Neuronal stem cell (in vitro differentiated cells): ENCODE data around the gene STPG3.
A peak's percentile ranks its signal among the peaks of the same experiment; 100 is the strongest.

Experiments
- DNase-seq: peaks from one replicate; pipeline ENCODE4 v3.0.0-alpha.2; 2013; ENCODE audit warnings: low spot score
- H2AFZ ChIP-seq: one replicate; pipeline ENCODE4 v1.6.1; 2013; ENCODE audit warnings: mild to moderate bottlenecking, low read length, inconsistent platforms
- H2AK5ac ChIP-seq: 2 replicates; pipeline ENCODE4 v1.6.1; 2013; ENCODE audit warnings: low read depth, mild to moderate bottlenecking, inconsistent platforms, low read length, moderate library complexity, mixed read lengths
- H2BK120ac ChIP-seq: 2 replicates; pipeline ENCODE4 v1.6.1; 2013; ENCODE audit warnings: low read depth, mild to moderate bottlenecking, inconsistent platforms, low read length, moderate library complexity, mixed read lengths
- H2BK12ac ChIP-seq: one replicate; pipeline ENCODE4 v1.6.1; 2013; ENCODE audit warnings: low read length, inconsistent platforms
- H2BK15ac ChIP-seq: 2 replicates; pipeline ENCODE4 v1.6.1; 2013; ENCODE audit warnings: mild to moderate bottlenecking, low read length, inconsistent platforms, mixed read lengths
- H2BK5ac ChIP-seq: one replicate; pipeline ENCODE4 v1.6.1; 2013; ENCODE audit warnings: inconsistent platforms, mild to moderate bottlenecking, low read length, moderate library complexity
- H3K14ac ChIP-seq: one replicate; pipeline ENCODE4 v1.6.1; 2013; ENCODE audit warnings: low read length, inconsistent platforms
- H3K18ac ChIP-seq: 2 replicates; pipeline ENCODE4 v1.6.1; 2013; ENCODE audit warnings: low read length, inconsistent platforms
- H3K23ac ChIP-seq: 2 replicates; pipeline ENCODE4 v1.6.1; 2013; ENCODE audit warnings: low read depth, mild to moderate bottlenecking, mixed read lengths, low read length, inconsistent platforms; ENCODE audit not compliant: poor library complexity
- H3K27ac ChIP-seq: replicated peaks from 3 replicates; pipeline ENCODE4 v1.5.1; 2013; ENCODE audit warnings: low read length, inconsistent platforms
- H3K27me3 ChIP-seq, 3 experiments: 2 replicates each; pipeline ENCODE4 v1.6.1; 2013; ENCODE audit warnings: low read length in 3 of 3, mild to moderate bottlenecking in 2 of 3, inconsistent platforms in 1 of 3, low read depth in 1 of 3, mixed read lengths in 1 of 3, moderate library complexity in 1 of 3; ENCODE audit not compliant: control insufficient read depth in 3 of 3, insufficient read depth in 3 of 3
- H3K36me3 ChIP-seq, 2 donors: replicated peaks in 1 of 2; 2 replicates each; pipeline ENCODE4 v1.6.1; 2013; ENCODE audit warnings: low read length in 2 of 2; ENCODE audit not compliant: control insufficient read depth in 2 of 2, insufficient read depth in 2 of 2
- H3K4ac ChIP-seq: 2 replicates; pipeline ENCODE4 v1.6.1; 2013; ENCODE audit warnings: inconsistent platforms, mild to moderate bottlenecking, low read length, moderate library complexity
- H3K4me1 ChIP-seq, 2 donors: 1 replicate in 1 of 2; 2 replicates in 1 of 2; pipeline ENCODE4 v1.6.1; 2013; ENCODE audit warnings: low read length in 2 of 2, low read depth in 1 of 2; ENCODE audit not compliant: control insufficient read depth in 2 of 2, insufficient read depth in 1 of 2
- H3K4me2 ChIP-seq: one replicate; pipeline ENCODE4 v1.6.1; 2013; ENCODE audit warnings: mild to moderate bottlenecking, low read length, inconsistent platforms; ENCODE audit not compliant: insufficient read depth, poor library complexity, severe bottlenecking
- H3K4me3 ChIP-seq, 2 donors: 2 replicates each; pipeline ENCODE4 v1.5.1; 2013; ENCODE audit warnings: low read length in 2 of 2, mild to moderate bottlenecking in 2 of 2, inconsistent platforms in 1 of 2, moderate library complexity in 1 of 2
- H3K79me1 ChIP-seq: one replicate; pipeline ENCODE4 v1.6.1; 2013; ENCODE audit warnings: low read depth, mild to moderate bottlenecking, inconsistent platforms, low read length, moderate library complexity
- H3K9ac ChIP-seq: one replicate; pipeline ENCODE4 v1.6.1; 2013; ENCODE audit warnings: mild to moderate bottlenecking, low read depth, low read length, inconsistent platforms; ENCODE audit not compliant: poor library complexity
- H3K9me3 ChIP-seq, 2 donors: replicated peaks in 1 of 2; 2 replicates each; pipeline versions ENCODE3 to v1.6.1; 2013; ENCODE audit warnings: low read length in 2 of 2, mild to moderate bottlenecking in 2 of 2, inconsistent platforms in 1 of 2, low read depth in 1 of 2, mixed read lengths in 1 of 2, moderate library complexity in 1 of 2; ENCODE audit not compliant: control insufficient read depth in 2 of 2, insufficient read depth in 1 of 2
- H4K8ac ChIP-seq: one replicate; pipeline ENCODE4 v1.6.1; 2013; ENCODE audit warnings: low read depth, mild to moderate bottlenecking, inconsistent platforms, low read length, moderate library complexity
- H4K91ac ChIP-seq: one replicate; pipeline ENCODE4 v1.6.1; 2013; ENCODE audit warnings: low read length, low read depth, mild to moderate bottlenecking, inconsistent platforms; ENCODE audit not compliant: poor library complexity
- WGBS, 2 donors: extraction: QIAGEN DNeasy Blood & Tissue Kit; methylation state at CpG; one replicate each; pipeline ENCODE4 v1.1.7; 2013; ENCODE audit warnings: missing lambda C conversion rate in 2 of 2, mixed read lengths in 1 of 2; ENCODE audit not compliant: insufficient read length in 2 of 2, insufficient replicate concordance in 1 of 2; ENCODE audit errors: extremely low coverage in 2 of 2; 5-methylcytosine and 5-hydroxymethylcytosine counted together

STPG3 gene

GRCh38 chr9:137217276-137218211, 33.5 kb upstream of the STPG3 start:
- Histone ChIP-seq H3K4me2 (no peak overlapping the region), H3K4me3 (peak overlapping the region in 1 of 2 donors; percentile 40), H3K79me1 (peaks cover 18% of the 10 kb centered on the region), H3K36me3 (peaks cover 17 to 36% of the 10 kb centered on the region in 2 donors), H3K27ac (no peak overlapping the region), H2BK120ac (no peak overlapping the region), H3K23ac (peak overlapping the region; percentile 80), H3K14ac (no peak overlapping the region), H3K4ac (no peak overlapping the region), H2BK12ac (peak overlapping the region; percentile 58), H2AK5ac (peak overlapping the region; percentile 56), H3K9me3 (no peaks in the 10 kb centered on the region), H3K27me3 (peaks cover 0 to 5% (median 3%) of the 10 kb centered on the region in 3 experiments), H2BK5ac (no peak overlapping the region), H4K8ac (no peak overlapping the region), H2BK15ac (no peak overlapping the region), H2AFZ (no peak overlapping the region), H3K9ac (no peak overlapping the region), H3K18ac (no peak overlapping the region), H3K4me1 (peaks cover 3 to 9% of the 10 kb centered on the region in 2 donors), H4K91ac (no peak overlapping the region)
- no CpG with 5 or more reads among the region's 36 CpGs for WGBS, 2 donors
- DNase-seq, result no peak

- Histone ChIP-seq H4K8ac (peak overlapping the region; percentile 65), H3K4ac (no peak overlapping the region), H3K79me1 (peaks cover 15% of the 10 kb centered on the region), H3K27ac (no peak overlapping the region), H2BK120ac (no peak overlapping the region), H3K27me3 (peaks cover 0 to 10% (median 3%) of the 10 kb centered on the region in 3 experiments), H3K36me3 (peaks cover 11 to 30% of the 10 kb centered on the region in 2 donors), H4K91ac (no peak overlapping the region), H3K9me3 (no peaks in the 10 kb centered on the region), H2AFZ (no peak overlapping the region), H3K4me2 (no peak overlapping the region), H2BK15ac (no peak overlapping the region), H3K9ac (peak overlapping the region; percentile 21), H3K14ac (no peak overlapping the region), H2BK5ac (no peak overlapping the region), H2AK5ac (no peak overlapping the region), H3K4me1 (peaks cover 8 to 15% of the 10 kb centered on the region in 2 donors), H3K23ac (peak overlapping the region; percentile 80), H3K4me3 (no peak overlapping the region), H2BK12ac (no peak overlapping the region), H3K18ac (no peak overlapping the region)
- DNase-seq, result no peak
- WGBS, 2 donors, result no CpG with 5 or more reads among the region's 30 CpGs
Measured at GRCh38 chr9:137218212-137218753, 32.8 kb upstream of the STPG3 start.

GRCh38 chr9:137218754-137219271, 32.3 kb upstream of the STPG3 start:
- H3K23ac ChIP-seq, result peak overlapping the region; percentile 80
- H3K27me3 ChIP-seq, result peaks cover 0 to 10% (median 3%) of the 10 kb centered on the region in 3 experiments
- H3K4me3 ChIP-seq, result no peak overlapping the region
- H3K27ac ChIP-seq, result no peak overlapping the region
- peaks cover 9 to 26% of the 10 kb centered on the region in 2 donors for H3K36me3 ChIP-seq
- H3K79me1 ChIP-seq, result peaks cover 15% of the 10 kb centered on the region
- H4K8ac ChIP-seq, result peak overlapping the region; percentile 65
- no peaks in the 10 kb centered on the region for H3K9me3 ChIP-seq
- H2BK12ac ChIP-seq, result no peak overlapping the region
- no peak overlapping the region for H3K4me2 ChIP-seq
- no peak overlapping the region for H2BK15ac ChIP-seq
- H3K9ac ChIP-seq, result peak overlapping the region; percentile 60
- no peak overlapping the region for H4K91ac ChIP-seq
- no CpG with 5 or more reads among the region's 12 CpGs for WGBS, 2 donors
- no peak for DNase-seq
- peak overlapping the region; percentile 11 for H3K18ac ChIP-seq
- H3K14ac ChIP-seq, result no peak overlapping the region
- no peak overlapping the region for H2BK120ac ChIP-seq
- no peak overlapping the region for H2AFZ ChIP-seq
- no peak overlapping the region for H2AK5ac ChIP-seq
- no peak overlapping the region for H3K4ac ChIP-seq
- peaks cover 9 to 15% of the 10 kb centered on the region in 2 donors for H3K4me1 ChIP-seq
- H2BK5ac ChIP-seq, result no peak overlapping the region
